LNCaP clone FGC (cell line): Measurements from ENCODE around the gene RGS8.
"Not testable (repeated sequence)": the region's sequence is repeated elsewhere in the genome, so short reads cannot be mapped to it uniquely, and the experiment has no call there.

ENCODE experiments used
- DNase-seq: peaks from one replicate; pipeline ENCODE4 v3.0.0-alpha.2; 2011; ENCODE audit warnings: low read depth
- H3K4me3 ChIP-seq: 2 replicates; pipeline ENCODE4 v1.5.1; 2011; ENCODE audit warnings: mild to moderate bottlenecking, low read depth, low read length, control low read depth
- TF ChIP-seq, protein P1 (sequence below): IDR thresholded peaks from 2 replicates; pipeline ENCODE4 v1.5.1; 2012; ENCODE audit warnings: mild to moderate bottlenecking; ENCODE audit not compliant: control insufficient read depth, insufficient read depth; ENCODE audit errors: extremely low read depth

The RGS8 gene

GRCh38 chr1:182703539-182703938 lies 19.2 kb upstream of the RGS8 start:
- TF ChIP-seq, protein P1, sequence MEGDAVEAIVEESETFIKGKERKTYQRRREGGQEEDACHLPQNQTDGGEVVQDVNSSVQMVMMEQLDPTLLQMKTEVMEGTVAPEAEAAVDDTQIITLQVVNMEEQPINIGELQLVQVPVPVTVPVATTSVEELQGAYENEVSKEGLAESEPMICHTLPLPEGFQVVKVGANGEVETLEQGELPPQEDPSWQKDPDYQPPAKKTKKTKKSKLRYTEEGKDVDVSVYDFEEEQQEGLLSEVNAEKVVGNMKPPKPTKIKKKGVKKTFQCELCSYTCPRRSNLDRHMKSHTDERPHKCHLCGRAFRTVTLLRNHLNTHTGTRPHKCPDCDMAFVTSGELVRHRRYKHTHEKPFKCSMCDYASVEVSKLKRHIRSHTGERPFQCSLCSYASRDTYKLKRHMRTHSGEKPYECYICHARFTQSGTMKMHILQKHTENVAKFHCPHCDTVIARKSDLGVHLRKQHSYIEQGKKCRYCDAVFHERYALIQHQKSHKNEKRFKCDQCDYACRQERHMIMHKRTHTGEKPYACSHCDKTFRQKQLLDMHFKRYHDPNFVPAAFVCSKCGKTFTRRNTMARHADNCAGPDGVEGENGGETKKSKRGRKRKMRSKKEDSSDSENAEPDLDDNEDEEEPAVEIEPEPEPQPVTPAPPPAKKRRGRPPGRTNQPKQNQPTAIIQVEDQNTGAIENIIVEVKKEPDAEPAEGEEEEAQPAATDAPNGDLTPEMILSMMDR: no peak
- DNase-seq: peak; percentile 88
- peak overlapping the region; percentile 9 for H3K4me3 ChIP-seq

GRCh38 chr1:182702826-182703524 lies 18.6 kb upstream of the RGS8 start:
- peak overlapping the region; percentile 9 for H3K4me3 ChIP-seq
- TF ChIP-seq, protein P1: no peak
- DNase-seq: peak; percentile 54

- no peak for DNase-seq
- H3K4me3 ChIP-seq: no peak overlapping the region
- TF ChIP-seq, protein P1: no peak
Measured at GRCh38 chr1:182700351-182700709, 15.9 kb upstream of the RGS8 start.

GRCh38 chr1:182699393-182700350 lies 15.3 kb upstream of the RGS8 start:
- DNase-seq: no peak
- TF ChIP-seq, protein P1: no peak
- no peak overlapping the region for H3K4me3 ChIP-seq

DNA sequence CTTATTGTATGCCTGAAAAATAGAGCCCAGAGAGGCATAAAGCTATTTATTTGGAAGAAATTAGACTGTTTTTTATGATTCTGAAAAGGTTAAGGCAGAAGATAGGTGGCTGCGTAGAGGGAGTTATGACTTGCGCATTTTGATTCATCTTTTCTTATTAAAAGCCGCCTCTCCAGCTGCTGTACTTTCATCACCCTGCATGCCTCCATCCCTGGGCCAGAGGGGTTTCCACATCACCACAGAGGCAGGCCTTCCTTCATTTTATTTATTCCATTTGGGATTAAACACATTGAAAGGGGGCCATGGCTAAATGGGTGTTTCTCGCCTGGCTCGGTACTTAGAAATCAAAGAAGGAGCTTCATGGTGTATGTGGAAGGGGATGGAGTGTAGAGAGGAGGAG lies 14.6 kb upstream of the RGS8 start:
- no peak overlapping the region for H3K4me3 ChIP-seq
- no peak for DNase-seq
- TF ChIP-seq, protein P1: no peak

- not testable (repeated sequence) for H3K4me3 ChIP-seq, DNase-seq
Measured at GRCh38 chr1:182693139-182693538, 8.8 kb upstream of the RGS8 start.

GRCh38 chr1:182690886-182691443 lies 6.6 kb upstream of the RGS8 start:
- DNase-seq: no peak
- H3K4me3 ChIP-seq: no peak overlapping the region
- TF ChIP-seq, protein P1: no peak
